IMR-90 (cell line): ENCODE results near the gene TXNDC8. TPM values are rescaled to one million over a fixed set of nuclear protein-coding genes. Genes with fewer than 3 reads are reported as not detected.

Source experiments
- ATAC-seq: fragments of 200-7000 bp; cut with Tn5 transposase; 2 replicates; pipeline ENCODE4 v1.9.1; 2020; ENCODE audit warnings: low read depth, mild to moderate bottlenecking, moderate library complexity
- BruUV-seq: library from RNA; stranded (reverse); fragments of 400-500 nt; replicated peaks from 2 replicates; lab custom pipeline; 2021; lab: Mats Ljungman, UMichigan
- CTCF ChIA-PET: fragments of 300-600 bp; formaldehyde crosslinking; extraction: SDS; loops from one replicate; lab custom pipeline; 2021; ENCODE audit warnings: antibody characterized with exemption; lab: Yijun Ruan, JAX
- POLR2A ChIA-PET: fragments of 300-600 bp; sonication (Branson Sonifier 250); formaldehyde crosslinking; loops from one replicate; lab custom pipeline; 2022; ENCODE audit warnings: antibody characterized with exemption; ENCODE audit not compliant: unreplicated experiment; lab: Charles Lee
- DNase-seq: peaks from one replicate; pipeline ENCODE4 v3.0.0; 2013
- H2AFZ ChIP-seq: replicated peaks from 2 replicates; pipeline ENCODE3; 2013; ENCODE audit warnings: low read length, mild to moderate bottlenecking; ENCODE audit not compliant: poor library complexity
- H2AK5ac ChIP-seq: 2 replicates; pipeline ENCODE4 v1.6.1; 2013; ENCODE audit warnings: low read depth, low read length, inconsistent platforms
- H2AK9ac ChIP-seq: replicated peaks from 2 replicates; pipeline ENCODE3; 2013; ENCODE audit warnings: mild to moderate bottlenecking, low read depth, low read length, moderate library complexity; ENCODE audit not compliant: poor library complexity
- H2BK120ac ChIP-seq: 2 replicates; pipeline ENCODE4 v1.6.1; 2013; ENCODE audit warnings: low read depth, low read length, inconsistent platforms
- H2BK15ac ChIP-seq: 3 replicates; pipeline ENCODE4 v1.6.1; 2013; ENCODE audit warnings: low read depth, low read length, inconsistent platforms
- H2BK20ac ChIP-seq: 2 replicates; pipeline ENCODE4 v1.6.1; 2013; ENCODE audit warnings: low read depth, mild to moderate bottlenecking, inconsistent platforms, low read length, moderate library complexity
- H2BK5ac ChIP-seq: 2 replicates; pipeline ENCODE4 v1.6.1; 2013; ENCODE audit warnings: mild to moderate bottlenecking, low read depth, low read length, inconsistent platforms; ENCODE audit not compliant: poor library complexity, severe bottlenecking
- H3K14ac ChIP-seq: replicated peaks from 2 replicates; pipeline ENCODE4 v1.6.1; 2013; ENCODE audit warnings: low read depth, low read length, inconsistent platforms
- H3K18ac ChIP-seq: 2 replicates; pipeline ENCODE4 v1.6.1; 2013; ENCODE audit warnings: low read depth, low read length, control low read depth
- H3K23ac ChIP-seq: 2 replicates; pipeline ENCODE4 v1.6.1; 2013; ENCODE audit warnings: low read depth, low read length, inconsistent platforms
- H3K27ac ChIP-seq: 2 replicates; pipeline ENCODE4 v1.5.1; 2013; ENCODE audit warnings: mild to moderate bottlenecking, control low read depth, low read length; ENCODE audit not compliant: insufficient read depth
- H3K27me3 ChIP-seq: 2 replicates; pipeline ENCODE4 v1.6.1; 2013; ENCODE audit warnings: low read length; ENCODE audit not compliant: control insufficient read depth, insufficient read depth
- H3K36me3 ChIP-seq: 2 replicates; pipeline ENCODE4 v1.6.1; 2013; ENCODE audit warnings: low read length, mixed read lengths; ENCODE audit not compliant: control insufficient read depth, insufficient read depth
- H3K4ac ChIP-seq: 2 replicates; pipeline ENCODE4 v1.6.1; 2013; ENCODE audit warnings: low read depth, low read length, inconsistent platforms
- H3K4me1 ChIP-seq: 2 replicates; pipeline ENCODE4 v1.6.1; 2013; ENCODE audit warnings: low read length, mixed read lengths; ENCODE audit not compliant: control insufficient read depth, insufficient read depth
- H3K4me2 ChIP-seq: 2 replicates; pipeline ENCODE4 v1.6.1; 2013; ENCODE audit warnings: low read depth, mild to moderate bottlenecking, control low read depth, low read length, moderate library complexity
- H3K4me3 ChIP-seq: 2 replicates; pipeline ENCODE4 v1.5.1; 2013; ENCODE audit warnings: low read depth, mild to moderate bottlenecking, control low read depth, low read length, moderate library complexity; ENCODE audit not compliant: insufficient read depth
- H3K56ac ChIP-seq: 2 replicates; pipeline ENCODE4 v1.6.1; 2013; ENCODE audit warnings: low read length, inconsistent platforms; ENCODE audit not compliant: insufficient read depth; ENCODE audit errors: extremely low read depth
- H3K79me1 ChIP-seq, 2 experiments: 2 replicates each; pipeline ENCODE4 v1.6.1; 2013; ENCODE audit warnings: low read length in 2 of 2, inconsistent platforms in 1 of 2, low read depth in 1 of 2
- H3K9ac ChIP-seq: 2 replicates; pipeline ENCODE4 v1.6.1; 2013; ENCODE audit warnings: low read depth, low read length, control low read depth
- H3K9me1 ChIP-seq: 2 replicates; pipeline ENCODE4 v1.6.1; 2013; ENCODE audit warnings: low read length, inconsistent platforms; ENCODE audit not compliant: insufficient read depth
- H3K9me3 ChIP-seq: 2 replicates; pipeline ENCODE4 v1.6.1; 2013; ENCODE audit warnings: low read length; ENCODE audit not compliant: control insufficient read depth, insufficient read depth
- H4K20me1 ChIP-seq: 2 replicates; pipeline ENCODE4 v1.6.1; 2013; ENCODE audit warnings: low read length, inconsistent platforms; ENCODE audit not compliant: insufficient read depth
- H4K5ac ChIP-seq: 2 replicates; pipeline ENCODE4 v1.6.1; 2013; ENCODE audit warnings: mild to moderate bottlenecking, low read depth, low read length, control low read depth
- H4K8ac ChIP-seq, 2 experiments: 2 replicates each; pipeline ENCODE4 v1.6.1; 2013; ENCODE audit warnings: low read depth in 2 of 2, low read length in 2 of 2, control low read depth in 1 of 2, inconsistent platforms in 1 of 2
- H4K91ac ChIP-seq: 2 replicates; pipeline ENCODE4 v1.6.1; 2013; ENCODE audit warnings: low read depth, low read length, inconsistent platforms; ENCODE audit not compliant: insufficient read depth
- BHLHE40 ChIP-seq: fragments of 150-350 bp; IDR thresholded peaks from 2 replicates; pipeline ENCODE4 v1.6.1; 2016; ENCODE audit warnings: mild to moderate bottlenecking, low read depth, low read length
- CEBPB ChIP-seq: IDR thresholded peaks from 2 replicates; pipeline ENCODE4 v1.6.1; 2012; ENCODE audit warnings: low read depth, low read length, improper control_type of control experiment
- CHD1 ChIP-seq: IDR thresholded peaks from 2 replicates; pipeline ENCODE4 v1.6.1; 2012; ENCODE audit warnings: low read depth, low read length, improper control_type of control experiment
- CTCF ChIP-seq: conservative IDR thresholded peaks from 2 replicates; pipeline ENCODE4 v1.5.1; 2012; ENCODE audit warnings: mild to moderate bottlenecking, low read depth, low read length, improper control_type of control experiment
- ELK1 ChIP-seq: fragments of 150-350 bp; IDR thresholded peaks from 2 replicates; pipeline ENCODE4 v1.6.1; 2016; ENCODE audit warnings: low read depth, mild to moderate bottlenecking, low read length, moderate library complexity, borderline replicate concordance
- FOS ChIP-seq: fragments of 150-350 bp; IDR thresholded peaks from 2 replicates; pipeline ENCODE4 v1.6.1; 2016; ENCODE audit warnings: low read depth, low read length
- MAFK ChIP-seq: IDR thresholded peaks from 2 replicates; pipeline ENCODE4 v1.6.1; 2012; ENCODE audit warnings: low read depth, low read length, improper control_type of control experiment
- MAZ ChIP-seq: IDR thresholded peaks from 2 replicates; pipeline ENCODE4 v1.6.1; 2012; ENCODE audit warnings: low read depth, mild to moderate bottlenecking, low read length, improper control_type of control experiment, moderate library complexity, borderline replicate concordance
- MXI1 ChIP-seq: IDR thresholded peaks from 2 replicates; pipeline ENCODE4 v1.6.1; 2012; ENCODE audit warnings: low read depth, mild to moderate bottlenecking, low read length, moderate library complexity, borderline replicate concordance
- NFE2L2 ChIP-seq: fragments of 150-350 bp; IDR thresholded peaks from 2 replicates; pipeline ENCODE4 v1.6.1; 2016; ENCODE audit warnings: low read depth, mild to moderate bottlenecking, low read length
- POLR2A ChIP-seq: IDR thresholded peaks from 2 replicates; pipeline ENCODE4 v1.6.1; 2012; ENCODE audit warnings: mild to moderate bottlenecking, low read depth, low read length
- RAD21 ChIP-seq: IDR thresholded peaks from 2 replicates; pipeline ENCODE4 v1.6.1; 2012; ENCODE audit warnings: low read length, improper control_type of control experiment
- RCOR1 ChIP-seq: IDR thresholded peaks from 2 replicates; pipeline ENCODE4 v1.6.1; 2012; ENCODE audit warnings: mild to moderate bottlenecking, low read length, improper control_type of control experiment; ENCODE audit not compliant: insufficient replicate concordance
- RFX5 ChIP-seq: IDR thresholded peaks from 2 replicates; pipeline ENCODE4 v1.8.0; 2012; ENCODE audit warnings: low read depth, mild to moderate bottlenecking, low read length, moderate library complexity
- SMC3 ChIP-seq: fragments of 150-350 bp; IDR thresholded peaks from 2 replicates; pipeline ENCODE4 v1.6.1; 2016; ENCODE audit warnings: low read depth, mild to moderate bottlenecking, antibody characterized with exemption, low read length, moderate library complexity
- USF2 ChIP-seq: fragments of 150-350 bp; IDR thresholded peaks from 2 replicates; pipeline ENCODE4 v1.6.1; 2017; ENCODE audit warnings: mild to moderate bottlenecking, antibody characterized with exemption, low read length, low read depth
- WGBS, 2 experiments: methylation state at CpG; one replicate each; pipeline versions ENCODE4 v1.1.5 to v1.1.7; 2013; ENCODE audit warnings: missing lambda C conversion rate in 2 of 2; ENCODE audit not compliant: insufficient read length in 1 of 2; ENCODE audit errors: extremely low coverage in 2 of 2; 5-methylcytosine and 5-hydroxymethylcytosine counted together
- dilution Hi-C: fragments of 300-500 bp; cut with HindIII; formaldehyde crosslinking; loops from one replicate; pipeline ENCODE4 v1.14.3; 2018; ENCODE audit warnings: low sequenced_read_pairs; ENCODE audit not compliant: unreplicated experiment
- in situ Hi-C: fragments of 300-500 bp; cut with MboI; formaldehyde crosslinking; loops from 3 replicates; pipeline ENCODE4 v1.14.3; 2019; ENCODE audit warnings: low sequenced_read_pairs, inconsistent platforms, mixed read lengths
- intact Hi-C: fragments of 100-400 bp; cut with micrococcal nuclease; formaldehyde crosslinking; loops from 2 replicates; pipeline ENCODE4 v1.10.0; 2022
- polyA plus RNA-seq, 3 experiments: library from polyadenylated mRNA; depleted of rRNA; stranded (reverse); fragments of >200 nt; gene quantifications; 2 replicates each; pipeline ENCODE4 v1.2.3, GENCODE V29; 2012; ENCODE audit warnings: low replicate concordance in 1 of 3
- total RNA-seq: library from RNA; depleted of rRNA; stranded (reverse); fragments of >200 nt; gene quantifications from 2 replicates; pipeline ENCODE4 v1.2.3, GENCODE V29; 2012

The TXNDC8 gene
- total and polyA plus RNA-seq, 2 of the 4 experiments (the other 2 are of a cell fraction), result not detected

- Histone ChIP-seq H3K27me3 (no peaks in the 10 kb centered on the region; the same call in 1 of the 2 replicates), H4K91ac (no peak overlapping the region), H3K4me3 (no peak overlapping the region), H2BK15ac (no peak overlapping the region), H2AK5ac (no peak overlapping the region), H2BK5ac (no peak overlapping the region), H3K4ac (no peak overlapping the region), H4K8ac (no peak overlapping the region), H3K9me3 (peaks cover 3% of the 10 kb centered on the region; the same call in 1 of the 2 replicates), H3K56ac (no peak overlapping the region), H3K4me2 (no peak overlapping the region), H4K20me1 (no peaks in the 10 kb centered on the region), H3K14ac (no peak overlapping the region), H3K36me3 (no peaks in the 10 kb centered on the region), H3K9me1 (0 out of 2 replicates have a peak, but pooled peaks cover 3% of the 10 kb centered on the region), H2BK120ac (no peak overlapping the region), H2BK20ac (no peak overlapping the region), H2AFZ (no peak overlapping the region), H3K4me1 (no peaks in the 10 kb centered on the region; the same call in none of the 2 replicates), H3K23ac (no peak overlapping the region), H3K27ac (no peak overlapping the region), H4K5ac (no peak overlapping the region), H3K18ac (no peak overlapping the region), H3K79me1 (no peaks in the 10 kb centered on the region), H2AK9ac (no peak overlapping the region), H3K9ac (no peak overlapping the region)
- POLR2A ChIA-PET, result no interaction called here
- CTCF ChIA-PET, result interaction anchor here (0.5 kb wide), 1 partner anchor 1288 kb away, joined by 5 read pairs; no protein-coding TSS in a partner anchor
- ATAC-seq (no peak), DNase-seq (no peak)
- 90% methylated on average over 2 of the region's 4 CpGs; no CpG with 5 or more reads in 1 of the 2 experiments for WGBS, 2 experiments
- intact Hi-C loops (no loop called here), dilution Hi-C loops (no loop called here), in situ Hi-C loops (loop anchor here (5.0 kb wide), 1 partner anchor 48 kb away; no protein-coding TSS in a partner anchor)
- TF ChIP-seq MAFK (no peak), ELK1 (no peak), RAD21 (no peak), CEBPB (no peak), RFX5 (no peak), SMC3 (no peak), NFE2L2 (no peak), FOS (no peak), CTCF (no peak), POLR2A (no peak), USF2 (no peak), CHD1 (no peak), MXI1 (no peak), RCOR1 (no peak), BHLHE40 (no peak), MAZ (no peak)
- BruUV-seq, result no TSS peak
Measured at GRCh38 chr9:110334183-110334582, 3.5 kb downstream of the TXNDC8 start.
